Measurements from ENCODE around the gene TMEM245. TPM values are rescaled to one million over a fixed set of nuclear protein-coding genes. Genes with fewer than 3 reads are reported as not detected.
"Not testable (repeated sequence)": the region's sequence is repeated elsewhere in the genome, so short reads cannot be mapped to it uniquely, and the experiment has no call there.

Gene TMEM245
- total RNA-seq, 1 experiment from 2014 or later = 45.1 TPM

GRCh38 chr9:108983885-108984284 is 135.9 kb downstream of the TMEM245 start:
- Histone ChIP-seq H3K36me3 (peaks cover 63% of the 10 kb centered on the region), H3K9me3 (replicated peaks) (no peaks in the 10 kb centered on the region), H3K27ac (no peak overlapping the region), H3K27me3 (replicated peaks) (no peaks in the 10 kb centered on the region), H3K4me1 (replicated peaks) (no peaks in the 10 kb centered on the region), H3K4me3 (no peak overlapping the region)
- no peak for DNase-seq (ENCODE audit: low read depth in 1 of 2, low spot score in 2 of 2)

DNA sequence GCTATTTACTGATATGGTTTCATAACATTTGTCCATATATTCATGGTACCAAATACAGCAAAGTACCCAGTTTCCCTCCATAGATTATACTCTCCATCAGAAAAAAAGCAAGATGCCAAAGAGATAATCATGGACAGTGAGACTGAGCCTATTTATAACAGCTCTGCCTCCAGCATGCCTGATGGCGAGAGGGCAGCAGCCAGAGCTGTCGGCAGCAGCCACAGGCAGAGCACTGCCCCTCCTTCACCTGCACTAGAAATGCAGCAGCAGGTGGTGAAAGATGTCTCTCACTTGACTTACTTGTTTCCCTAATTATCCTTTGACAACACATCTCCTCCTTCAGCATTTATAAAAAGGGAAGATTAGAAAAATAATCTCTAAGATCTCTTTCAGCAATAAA is 138.9 kb downstream of the TMEM245 start:
- Histone ChIP-seq H3K27ac (no peak overlapping the region), H3K9me3 (replicated peaks) (no peaks in the 10 kb centered on the region), H3K27me3 (replicated peaks) (no peaks in the 10 kb centered on the region), H3K4me3 (no peak overlapping the region), H3K4me1 (replicated peaks) (no peaks in the 10 kb centered on the region), H3K36me3 (peaks cover 73% of the 10 kb centered on the region)
- no peak for DNase-seq (ENCODE audit: low read depth in 1 of 2, low spot score in 2 of 2)

DNA sequence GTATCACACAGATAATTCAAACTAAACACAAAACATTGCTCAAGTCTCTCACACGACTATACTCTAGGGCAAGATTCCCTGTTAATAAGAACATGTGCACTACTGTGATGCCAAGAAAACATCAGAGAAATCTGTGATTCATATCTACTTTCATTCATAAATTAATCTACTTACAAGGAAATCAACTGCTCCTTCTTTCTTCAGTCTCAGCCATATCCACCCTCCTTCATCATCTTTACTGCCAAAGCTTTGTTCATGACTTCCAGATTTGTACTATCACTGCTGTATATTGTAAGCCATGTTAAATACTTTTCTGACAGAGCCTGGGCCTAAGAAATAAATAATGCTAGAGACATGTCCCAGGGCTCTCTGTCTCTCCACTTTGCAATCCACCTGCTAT is 141.5 kb downstream of the TMEM245 start:
- no peak overlapping the region for H3K27ac ChIP-seq
- DNase-seq (ENCODE audit: low read depth in 1 of 2, low spot score in 2 of 2) = no peak

DNA sequence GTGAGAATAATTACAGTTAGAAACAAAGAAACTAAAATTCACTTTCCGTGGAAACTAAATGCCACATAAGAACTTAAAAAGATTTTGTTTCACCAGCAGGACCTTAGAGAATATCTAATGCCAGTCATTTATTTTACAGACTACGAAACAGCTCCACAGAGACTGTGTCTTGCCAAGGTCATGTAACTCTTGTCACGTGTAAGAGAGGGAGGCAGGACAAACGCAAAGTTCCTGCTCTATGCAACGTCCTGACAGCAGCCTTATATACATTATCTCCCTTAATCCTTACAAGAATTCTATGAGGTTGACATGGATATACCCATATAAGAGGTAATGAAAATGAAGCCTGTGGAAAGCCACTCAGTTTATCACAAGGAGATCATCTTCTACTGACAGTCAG is 145.9 kb downstream of the TMEM245 start:
- Histone ChIP-seq H3K27ac (no peak overlapping the region), H3K9me3 (replicated peaks) (no peaks in the 10 kb centered on the region), H3K27me3 (replicated peaks) (no peaks in the 10 kb centered on the region), H3K4me1 (replicated peaks) (no peaks in the 10 kb centered on the region), H3K4me3 (no peak overlapping the region), H3K36me3 (peaks cover 53% of the 10 kb centered on the region)
- DNase-seq (ENCODE audit: low read depth in 1 of 2, low spot score in 2 of 2) = no peak

More for the DNA sequence above, 141.5 kb downstream of the TMEM245 start:
- H3K9me3 ChIP-seq (replicated peaks) = no peaks in the 10 kb centered on the region
- H3K4me3 ChIP-seq = no peak overlapping the region
- H3K27me3 ChIP-seq (replicated peaks) = no peaks in the 10 kb centered on the region
- no peaks in the 10 kb centered on the region for H3K4me1 ChIP-seq (replicated peaks)
- H3K36me3 ChIP-seq = peaks cover 59% of the 10 kb centered on the region

- no peaks in the 10 kb centered on the region for H3K27me3 ChIP-seq (replicated peaks)
- no peak overlapping the region for H3K27ac ChIP-seq
- peaks cover 49% of the 10 kb centered on the region for H3K36me3 ChIP-seq
- no peaks in the 10 kb centered on the region for H3K4me1 ChIP-seq (replicated peaks)
- DNase-seq (ENCODE audit: low read depth in 1 of 2, low spot score in 2 of 2) = no peak
- H3K9me3 ChIP-seq (replicated peaks) = no peaks in the 10 kb centered on the region
- H3K4me3 ChIP-seq = no peak overlapping the region
These were observed 147.0 kb downstream of the TMEM245 start for GRCh38 chr9:108972626-108973209.

DNA sequence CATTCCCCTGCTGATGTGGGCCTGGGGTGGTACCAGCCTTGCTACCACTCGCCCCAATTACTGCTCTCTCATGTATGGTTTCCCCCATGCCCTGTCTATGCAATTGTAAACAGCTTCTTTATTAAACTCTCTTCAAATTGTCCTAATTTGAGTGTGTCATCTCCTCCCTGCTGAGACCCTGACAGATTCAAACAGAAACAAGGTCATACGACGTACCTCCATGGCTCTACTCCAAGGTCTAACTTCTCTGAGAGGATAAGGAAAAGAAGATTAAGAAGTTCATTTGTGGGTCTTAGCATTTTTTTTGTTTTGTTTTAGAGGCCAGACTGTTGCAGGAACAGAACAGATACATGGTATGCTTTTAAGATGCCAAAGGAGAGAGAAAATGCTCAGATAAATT is 147.6 kb downstream of the TMEM245 start:
- Histone ChIP-seq H3K27me3 (replicated peaks) (no peaks in the 10 kb centered on the region), H3K4me1 (replicated peaks) (no peaks in the 10 kb centered on the region), H3K27ac (no peak overlapping the region), H3K9me3 (replicated peaks) (no peaks in the 10 kb centered on the region), H3K36me3 (peaks cover 47% of the 10 kb centered on the region), H3K4me3 (no peak overlapping the region)
- no peak for DNase-seq (ENCODE audit: low read depth in 1 of 2, low spot score in 2 of 2)

DNA sequence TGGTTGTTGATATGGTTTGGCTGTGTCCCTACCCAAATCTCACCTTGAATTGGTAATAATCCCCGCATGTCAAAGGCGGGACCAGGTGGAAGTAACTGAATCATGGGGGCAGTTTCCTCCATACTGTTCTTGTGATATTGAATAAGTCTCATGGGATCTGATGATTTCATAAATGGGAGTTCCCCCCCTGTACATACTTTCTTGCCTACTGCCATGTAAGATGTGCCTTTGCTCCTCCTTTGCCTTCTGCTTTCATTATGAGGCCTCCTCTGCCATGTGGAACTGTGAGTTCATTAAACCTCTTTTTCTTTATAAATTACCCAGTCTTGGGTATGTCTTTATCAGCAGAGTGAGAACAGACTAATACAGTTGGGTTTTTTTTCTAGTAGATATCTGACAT is 148.4 kb downstream of the TMEM245 start:
- DNase-seq (ENCODE audit: low read depth in 1 of 2, low spot score in 2 of 2); H3K27me3 ChIP-seq (replicated peaks); H3K27ac ChIP-seq; H3K4me1 ChIP-seq (replicated peaks); H3K9me3 ChIP-seq (replicated peaks); H3K4me3 ChIP-seq: not testable (repeated sequence)
- H3K36me3 ChIP-seq = peaks cover 42% of the 10 kb centered on the region

DNA sequence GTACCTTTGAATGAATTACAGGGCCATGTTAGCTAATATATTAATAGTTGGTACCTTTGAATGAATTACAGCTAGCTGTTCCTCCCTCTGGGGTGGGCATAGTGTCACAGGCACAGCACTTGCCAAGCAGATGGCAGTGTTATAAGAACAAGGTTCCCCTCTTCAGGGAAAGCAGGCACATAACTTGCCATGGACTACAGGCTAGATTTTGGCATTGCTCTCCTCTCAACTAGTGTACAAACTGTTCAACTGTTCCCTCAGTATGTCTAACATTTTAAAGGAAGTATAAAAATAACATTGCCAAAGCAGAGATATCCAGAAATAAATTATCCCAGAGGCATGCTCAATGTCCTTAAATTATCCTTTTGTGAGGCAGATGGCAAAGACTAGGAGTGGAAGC is 151.8 kb downstream of the TMEM245 start:
- H3K4me3 ChIP-seq = no peak overlapping the region
- no peaks in the 10 kb centered on the region for H3K9me3 ChIP-seq (replicated peaks)
- H3K4me1 ChIP-seq (replicated peaks) = no peaks in the 10 kb centered on the region
- H3K27me3 ChIP-seq (replicated peaks) = no peaks in the 10 kb centered on the region
- H3K27ac ChIP-seq = no peak overlapping the region
- DNase-seq (ENCODE audit: low read depth in 1 of 2, low spot score in 2 of 2) = no peak
- H3K36me3 ChIP-seq = peaks cover 59% of the 10 kb centered on the region

Other genes starting within 250 kb of the TMEM245 start
- 25.2 and 26.7 TPM in 2 replicates for gene ELP1, start 185.8 kb downstream of the TMEM245 start, total RNA-seq (2014; rRNA removed; shearing (Covaris generic))
- gene ABITRAM, start 185.5 kb downstream of the TMEM245 start, total RNA-seq (2014; rRNA removed; shearing (Covaris generic)) = 2.3 and 6.9 TPM in 2 replicates
- 138 and 171 TPM in 2 replicates for gene CTNNAL1, start 106.4 kb downstream of the TMEM245 start, total RNA-seq (2014; rRNA removed; shearing (Covaris generic))
- gene FRRS1L, start 47.3 kb upstream of the TMEM245 start, total RNA-seq (2014; rRNA removed; shearing (Covaris generic)) = not detected in 2 replicates
- 1.8 and 4.1 TPM in 2 replicates for gene EPB41L4B, start 201.1 kb upstream of the TMEM245 start, total RNA-seq (2014; rRNA removed; shearing (Covaris generic))